Measurements from ENCODE around the gene OXT. TPM values are rescaled to one million over a fixed set of nuclear protein-coding genes. Genes with fewer than 3 reads are reported as not detected.
A peak's percentile ranks its signal among the peaks of the same experiment; 100 is the strongest.

OXT gene
- total and polyA plus RNA-seq, 8 donors = 0.38 TPM; not detected in 7

GRCh38 chr20:3045042-3045815, 26.2 kb upstream of the OXT start:
- no peak for TF ChIP-seq CTCF (IDR thresholded peaks at IDR 0.05)
- intact Hi-C loops (cut with DNase I) = no loop called here
- no peaks in the 10 kb centered on the region for H3K27me3 ChIP-seq
- H3K27ac ChIP-seq = peak overlapping the region; percentile 45 to 85 (median 78)
- DNase-seq = peak in 4 of 6 donors; percentile 72 to 89 (median 80)
- H3K9me3 ChIP-seq = no peaks in the 10 kb centered on the region
- peak overlapping the region; percentile 87 to 96 (median 94) for H3K4me3 ChIP-seq
- no peak for FAIRE-seq
- ATAC-seq = peak; percentile 65 to 79 (median 70)
- peaks cover 0 to 14% (median 11%) of the 10 kb centered on the region in 3 donors for H3K36me3 ChIP-seq
- peaks cover 0 to 21% (median 6%) of the 10 kb centered on the region in 3 donors for H3K4me1 ChIP-seq
- 2 to 3% methylated on average over 23 to 24 of the region's 24 CpGs for WGBS, 2 donors

GRCh38 chr20:3045816-3046676, 25.4 kb upstream of the OXT start, which contains the start of gene MRPS26:
MRPS26 (plus strand) TSS chr20:3046052; CDS start chr20:3046069, 17 bp downstream.
- ATAC-seq = peak; percentile 92 to 97 (median 94)
- Histone ChIP-seq H3K4me3 (peak within 1 kb of the TSS; percentile 87 to 96 (median 94)), H3K36me3 (peaks cover 0 to 14% (median 11%) of the 10 kb centered on the region in 3 donors), H3K27ac (peak within 1 kb of the TSS; percentile 45 to 85 (median 78)), H3K27me3 (no peaks in the 10 kb centered on the region), H3K4me1 (peaks cover 0 to 21% (median 6%) of the 10 kb centered on the region in 3 donors), H3K9me3 (no peaks in the 10 kb centered on the region)
- no peak for TF ChIP-seq CTCF (IDR thresholded peaks at IDR 0.05)
- 0% methylated on average over 96 to 104 of the region's 104 CpGs for WGBS, 2 donors
- intact Hi-C loops (cut with DNase I) = no loop called here
- FAIRE-seq = no peak
- DNase-seq = peak; percentile 86 to 96 (median 88)

- H3K4me3 ChIP-seq = peak overlapping the region; percentile 87 to 96 (median 94)
- peaks cover 0 to 16% (median 6%) of the 10 kb centered on the region in 3 donors for H3K4me1 ChIP-seq
- WGBS, 2 donors = 28 to 38% methylated on average over 36 to 39 of the region's 39 CpGs
- DNase-seq (peak in 2 of 6 donors; percentile 33 to 82), FAIRE-seq (no peak), ATAC-seq (peak in 3 of 4 donors; percentile 1 to 17 (median 4))
- no peak for TF ChIP-seq CTCF (IDR thresholded peaks at IDR 0.05)
- peaks cover 0 to 14% (median 11%) of the 10 kb centered on the region in 3 donors for H3K36me3 ChIP-seq
- no peaks in the 10 kb centered on the region for H3K9me3 ChIP-seq
- H3K27me3 ChIP-seq = no peaks in the 10 kb centered on the region
- peak overlapping the region; percentile 45 to 85 (median 78) for H3K27ac ChIP-seq
- intact Hi-C loops (cut with DNase I) = no loop called here
These were observed 24.6 kb upstream of the OXT start for GRCh38 chr20:3046677-3047462.

- DNase-seq (peak in 2 of 6 donors; percentile 36 to 61), ATAC-seq (no peak), FAIRE-seq (no peak)
- no peak for TF ChIP-seq CTCF (IDR thresholded peaks at IDR 0.05)
- intact Hi-C loops (cut with DNase I) = no loop called here
- H3K4me3 ChIP-seq = no peak overlapping the region
- WGBS, 2 donors = 83 to 84% methylated on average over 14 of the region's 14 CpGs
- no peak overlapping the region for H3K27ac ChIP-seq
- peaks cover 0 to 14% (median 11%) of the 10 kb centered on the region in 3 donors for H3K36me3 ChIP-seq
- H3K27me3 ChIP-seq = no peaks in the 10 kb centered on the region
- peaks cover 0 to 11% (median 6%) of the 10 kb centered on the region in 3 donors for H3K4me1 ChIP-seq
- no peaks in the 10 kb centered on the region for H3K9me3 ChIP-seq
These were observed 23.7 kb upstream of the OXT start for GRCh38 chr20:3047486-3048419.

All from pancreas (tissue), 10 donors.